Measurements from ENCODE around the gene STPG2. TPM values are rescaled to one million over a fixed set of nuclear protein-coding genes. Genes with fewer than 3 reads are reported as not detected.

Gene STPG2
- total and polyA plus RNA-seq, 2 donors (not counting 3 experiments of a cell fraction or from before 2014, with no cell fraction given), result not detected

- no TSS peak for BruUV-seq (replicated peaks)
- TF ChIP-seq EZH2 (IDR thresholded peaks at IDR 0.05; ENCODE audit: borderline replicate concordance, low read depth, low read length, severe bottlenecking) (no peak), JUN (IDR thresholded peaks at IDR 0.05; ENCODE audit: borderline replicate concordance, insufficient read depth, insufficient read length, low read depth) (no peak), FOS (IDR thresholded peaks at IDR 0.05; ENCODE audit: borderline replicate concordance, insufficient read depth, low read length) (no peak), MYC (IDR thresholded peaks at IDR 0.05; ENCODE audit: low read depth, low read length) (no peak), GATA2 (IDR thresholded peaks at IDR 0.05; ENCODE audit: insufficient read depth, insufficient read length, low read depth, low read length) (no peak), POLR2AphosphoS5 (IDR thresholded peaks at IDR 0.05; ENCODE audit: insufficient read depth, low read depth, low read length) (no peak), POLR2A (IDR thresholded peaks at IDR 0.05; ENCODE audit: low read depth, low read length) (no peak)
- TF ChIP-seq, protein P1, sequence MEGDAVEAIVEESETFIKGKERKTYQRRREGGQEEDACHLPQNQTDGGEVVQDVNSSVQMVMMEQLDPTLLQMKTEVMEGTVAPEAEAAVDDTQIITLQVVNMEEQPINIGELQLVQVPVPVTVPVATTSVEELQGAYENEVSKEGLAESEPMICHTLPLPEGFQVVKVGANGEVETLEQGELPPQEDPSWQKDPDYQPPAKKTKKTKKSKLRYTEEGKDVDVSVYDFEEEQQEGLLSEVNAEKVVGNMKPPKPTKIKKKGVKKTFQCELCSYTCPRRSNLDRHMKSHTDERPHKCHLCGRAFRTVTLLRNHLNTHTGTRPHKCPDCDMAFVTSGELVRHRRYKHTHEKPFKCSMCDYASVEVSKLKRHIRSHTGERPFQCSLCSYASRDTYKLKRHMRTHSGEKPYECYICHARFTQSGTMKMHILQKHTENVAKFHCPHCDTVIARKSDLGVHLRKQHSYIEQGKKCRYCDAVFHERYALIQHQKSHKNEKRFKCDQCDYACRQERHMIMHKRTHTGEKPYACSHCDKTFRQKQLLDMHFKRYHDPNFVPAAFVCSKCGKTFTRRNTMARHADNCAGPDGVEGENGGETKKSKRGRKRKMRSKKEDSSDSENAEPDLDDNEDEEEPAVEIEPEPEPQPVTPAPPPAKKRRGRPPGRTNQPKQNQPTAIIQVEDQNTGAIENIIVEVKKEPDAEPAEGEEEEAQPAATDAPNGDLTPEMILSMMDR (IDR thresholded peaks at IDR 0.05; ENCODE audit: extremely low read depth in 1 of 2, insufficient read depth in 1 of 2, low read depth in 1 of 2, low read length in 2 of 2), result no peak
- TF ChIP-seq, protein P2, sequence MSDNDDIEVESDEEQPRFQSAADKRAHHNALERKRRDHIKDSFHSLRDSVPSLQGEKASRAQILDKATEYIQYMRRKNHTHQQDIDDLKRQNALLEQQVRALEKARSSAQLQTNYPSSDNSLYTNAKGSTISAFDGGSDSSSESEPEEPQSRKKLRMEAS (IDR thresholded peaks at IDR 0.05; ENCODE audit: insufficient read depth, insufficient read length), result no peak
- CTCF ChIA-PET, result no interaction called here
These were observed 297.5 kb downstream of the STPG2 start for GRCh38 chr4:97845758-97846157.

More at GRCh38 chr4:97845758-97846157, 297.5 kb downstream of the STPG2 start:
- Histone ChIP-seq H3K36me3 (ENCODE audit: control insufficient read depth in 2 of 2, extremely low read depth in 1 of 2, insufficient read depth in 2 of 2, low read length in 2 of 2) (no peaks in the 10 kb centered on the region), H3K27ac (ENCODE audit: insufficient read depth, low read depth, low read length) (no peak overlapping the region), H3K9ac (replicated peaks; ENCODE audit: extremely low read depth, insufficient read depth, low read length) (no peak overlapping the region), H2AFZ (ENCODE audit: low read depth, low read length) (no peak overlapping the region), H4K20me1 (replicated peaks; ENCODE audit: control insufficient read depth, extremely low read depth, insufficient read depth, low read length) (no peaks in the 10 kb centered on the region), H3K4me1 (ENCODE audit: control insufficient read depth, extremely low read depth, insufficient read depth, low read length) (peaks cover 8% of the 10 kb centered on the region), H3K4me2 (ENCODE audit: insufficient read depth, low read length) (no peak overlapping the region), H3K27me3 (ENCODE audit: control insufficient read depth in 2 of 2, insufficient read depth in 2 of 2, low read length in 2 of 2) (no peaks in the 10 kb centered on the region), H3K79me2 (ENCODE audit: control insufficient read depth, insufficient read depth, low read length) (no peaks in the 10 kb centered on the region), H3K4me3 (replicated peaks in 1 of 3; ENCODE audit: insufficient read depth in 1 of 3, low read depth in 1 of 3, low read length in 3 of 3) (no peak overlapping the region), H3K9me3 (replicated peaks; ENCODE audit: control insufficient read depth, insufficient read depth, low read length) (no peaks in the 10 kb centered on the region), H3K9me1 (replicated peaks; ENCODE audit: control insufficient read depth, extremely low read depth, insufficient read depth, low read length) (no peaks in the 10 kb centered on the region)
- intact Hi-C loops (cut with micrococcal nuclease) (no loop called here), dilution Hi-C loops (cut with MboI; ENCODE audit: extremely low pct_ligation_motif_present, low sequenced_read_pairs) (no loop called here)
- POLR2A ChIA-PET, result no interaction called here
- no peak for DNase-seq (ENCODE audit: low read depth, low spot score)
- FAIRE-seq, result no peak

All from endothelial cell of umbilical vein (primary cell).